HepG2 (cell line): ENCODE results near the gene GARIN3. TPM values are rescaled to one million over a fixed set of nuclear protein-coding genes. Genes with fewer than 3 reads are reported as not detected.

ENCODE experiments used
- DBP ChIP-seq: sonication (generic); formaldehyde crosslinking; IDR thresholded peaks from 2 replicates; pipeline ENCODE4 v1.4.0; 2020; ENCODE audit warnings: missing genetic modification reagents; ENCODE audit errors: not compliant biosample characterization
- ERF ChIP-seq: IDR thresholded peaks from 2 replicates; pipeline ENCODE4 v1.6.1; 2018; ENCODE audit warnings: missing biosample characterization, missing genetic modification reagents
- FOXM1 ChIP-seq: sonication (generic); formaldehyde crosslinking; IDR thresholded peaks from 2 replicates; pipeline ENCODE4 v1.5.0; 2020; ENCODE audit warnings: missing genetic modification reagents
- IKZF4 ChIP-seq: sonication (generic); formaldehyde crosslinking; IDR thresholded peaks from 2 replicates; pipeline ENCODE4 v1.5.1; 2020; ENCODE audit warnings: borderline replicate concordance, mild to moderate bottlenecking, low read depth, missing genetic modification reagents; ENCODE audit errors: not compliant biosample characterization
- MIER3 ChIP-seq: IDR thresholded peaks from 2 replicates; pipeline ENCODE4 v1.6.1; 2016; ENCODE audit warnings: missing compliant biosample characterization, borderline replicate concordance
- PBX2 ChIP-seq: IDR thresholded peaks from 2 replicates; pipeline ENCODE4 v1.6.1; 2016; ENCODE audit warnings: control low read depth
- RBAK ChIP-seq: sonication (generic); formaldehyde crosslinking; IDR thresholded peaks from 2 replicates; pipeline ENCODE4 v1.5.1; 2020; ENCODE audit warnings: mild to moderate bottlenecking, missing genetic modification reagents
- SAP130 ChIP-seq: IDR thresholded peaks from 2 replicates; pipeline ENCODE4 v1.6.1; 2016; ENCODE audit warnings: low read depth
- ZBTB43 ChIP-seq: sonication (generic); formaldehyde crosslinking; conservative IDR thresholded peaks from 2 replicates; pipeline ENCODE4 v1.4.0; 2020; ENCODE audit warnings: missing genetic modification reagents
- ZMAT3 ChIP-seq: sonication (generic); formaldehyde crosslinking; conservative IDR thresholded peaks from 2 replicates; pipeline ENCODE4 v1.7.0; 2021; ENCODE audit warnings: missing genetic modification reagents
- ZNF18 ChIP-seq: sonication (generic); formaldehyde crosslinking; IDR thresholded peaks from 2 replicates; pipeline ENCODE4 v1.8.0; 2022; ENCODE audit warnings: mild to moderate bottlenecking, missing genetic modification reagents; ENCODE audit not compliant: insufficient replicate concordance
- ZNF282 ChIP-seq: fragments of 450-650 bp; IDR thresholded peaks from 2 replicates; pipeline ENCODE4 v1.6.1; 2018; ENCODE audit not compliant: partially characterized antibody
- ZSCAN12 ChIP-seq: sonication (generic); formaldehyde crosslinking; IDR thresholded peaks from 2 replicates; pipeline ENCODE4 v1.9.0; 2021; ENCODE audit warnings: mild to moderate bottlenecking, missing genetic modification reagents
- polyA plus RNA-seq, 8 experiments: library from polyadenylated mRNA; depleted of rRNA in 3 of 8; stranded (reverse) in 7 of 8; unstranded in 1 of 8; fragments of >200 nt; fragmentation: Illumina TruSeq in 4 of 8; extraction: Trizol in 4 of 8; gene quantifications; 2 replicates each; pipeline versions ENCODE4 v1.2.1 to v1.2.3, GENCODE V29; 2011 to 2016; ENCODE audit warnings: low read depth in 4 of 8, missing spikeins in 1 of 8, mixed read lengths in 1 of 8; ENCODE audit not compliant: insufficient read depth in 1 of 8
- total RNA-seq, 5 experiments: library from RNA; depleted of rRNA; stranded (reverse); fragments of >200 nt; fragmentation: Illumina TruSeq; extraction: Trizol; gene quantifications; 2 replicates each; pipeline ENCODE4 v1.2.3, GENCODE V29; 2016; ENCODE audit warnings: low read depth in 1 of 5
- TF ChIP-seq, protein P1 (sequence below): fragments of 450-650 bp; IDR thresholded peaks from 2 replicates; pipeline ENCODE4 v1.6.1; 2017; ENCODE audit warnings: mild to moderate bottlenecking
- TF ChIP-seq, protein P2 (sequence below): sonication (generic); formaldehyde crosslinking; conservative IDR thresholded peaks from 2 replicates; pipeline ENCODE4 v1.4.0; 2020; ENCODE audit warnings: missing genetic modification reagents
- TF ChIP-seq, protein P3 (sequence below): sonication (generic); formaldehyde crosslinking; IDR thresholded peaks from 2 replicates; pipeline ENCODE4 v1.8.0; 2022; ENCODE audit warnings: mild to moderate bottlenecking, missing genetic modification reagents, moderate library complexity
- TF ChIP-seq, protein P4 (sequence below): sonication (generic); formaldehyde crosslinking; IDR thresholded peaks from 2 replicates; pipeline ENCODE4 v1.4.0; 2020; ENCODE audit warnings: missing genetic modification reagents, low read depth, mild to moderate bottlenecking, borderline replicate concordance

GARIN3 gene
- total and polyA plus RNA-seq, 2 of the 13 experiments (the other 11 are each of a cell fraction or from before 2014, with no cell fraction given), result not detected

- TF ChIP-seq, protein P1, sequence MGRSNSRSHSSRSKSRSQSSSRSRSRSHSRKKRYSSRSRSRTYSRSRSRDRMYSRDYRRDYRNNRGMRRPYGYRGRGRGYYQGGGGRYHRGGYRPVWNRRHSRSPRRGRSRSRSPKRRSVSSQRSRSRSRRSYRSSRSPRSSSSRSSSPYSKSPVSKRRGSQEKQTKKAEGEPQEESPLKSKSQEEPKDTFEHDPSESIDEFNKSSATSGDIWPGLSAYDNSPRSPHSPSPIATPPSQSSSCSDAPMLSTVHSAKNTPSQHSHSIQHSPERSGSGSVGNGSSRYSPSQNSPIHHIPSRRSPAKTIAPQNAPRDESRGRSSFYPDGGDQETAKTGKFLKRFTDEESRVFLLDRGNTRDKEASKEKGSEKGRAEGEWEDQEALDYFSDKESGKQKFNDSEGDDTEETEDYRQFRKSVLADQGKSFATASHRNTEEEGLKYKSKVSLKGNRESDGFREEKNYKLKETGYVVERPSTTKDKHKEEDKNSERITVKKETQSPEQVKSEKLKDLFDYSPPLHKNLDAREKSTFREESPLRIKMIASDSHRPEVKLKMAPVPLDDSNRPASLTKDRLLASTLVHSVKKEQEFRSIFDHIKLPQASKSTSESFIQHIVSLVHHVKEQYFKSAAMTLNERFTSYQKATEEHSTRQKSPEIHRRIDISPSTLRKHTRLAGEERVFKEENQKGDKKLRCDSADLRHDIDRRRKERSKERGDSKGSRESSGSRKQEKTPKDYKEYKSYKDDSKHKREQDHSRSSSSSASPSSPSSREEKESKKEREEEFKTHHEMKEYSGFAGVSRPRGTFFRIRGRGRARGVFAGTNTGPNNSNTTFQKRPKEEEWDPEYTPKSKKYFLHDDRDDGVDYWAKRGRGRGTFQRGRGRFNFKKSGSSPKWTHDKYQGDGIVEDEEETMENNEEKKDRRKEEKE, result no peak
- TF ChIP-seq IKZF4 (CRISPR knock-in tag), result no peak
- TF ChIP-seq MIER3, result no peak
- TF ChIP-seq, protein P2, sequence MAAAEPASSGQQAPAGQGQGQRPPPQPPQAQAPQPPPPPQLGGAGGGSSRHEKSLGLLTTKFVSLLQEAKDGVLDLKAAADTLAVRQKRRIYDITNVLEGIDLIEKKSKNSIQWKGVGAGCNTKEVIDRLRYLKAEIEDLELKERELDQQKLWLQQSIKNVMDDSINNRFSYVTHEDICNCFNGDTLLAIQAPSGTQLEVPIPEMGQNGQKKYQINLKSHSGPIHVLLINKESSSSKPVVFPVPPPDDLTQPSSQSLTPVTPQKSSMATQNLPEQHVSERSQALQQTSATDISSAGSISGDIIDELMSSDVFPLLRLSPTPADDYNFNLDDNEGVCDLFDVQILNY, result no peak
- TF ChIP-seq SAP130 (CRISPR knock-in tag), result peak; percentile 73; the same call in 1 of the 2 replicates
- no peak for TF ChIP-seq ZBTB43
- no peak for TF ChIP-seq ZNF282
- 0 out of 2 replicates have a peak, but pooled peaks have one; percentile 17 for TF ChIP-seq RBAK (CRISPR knock-in tag)
- no peak for TF ChIP-seq ZMAT3 (CRISPR knock-in tag)
- TF ChIP-seq ZNF18, result no peak
- TF ChIP-seq PBX2 (CRISPR knock-in tag), result peak; percentile 95
- TF ChIP-seq DBP (CRISPR knock-in tag), result no peak
- 0 out of 2 replicates have a peak, but pooled peaks have one; percentile 30 for TF ChIP-seq ERF (CRISPR knock-in tag)
- no peak for TF ChIP-seq FOXM1 (CRISPR knock-in tag)
- TF ChIP-seq ZSCAN12 (CRISPR knock-in tag), result no peak
- TF ChIP-seq, protein P3, sequence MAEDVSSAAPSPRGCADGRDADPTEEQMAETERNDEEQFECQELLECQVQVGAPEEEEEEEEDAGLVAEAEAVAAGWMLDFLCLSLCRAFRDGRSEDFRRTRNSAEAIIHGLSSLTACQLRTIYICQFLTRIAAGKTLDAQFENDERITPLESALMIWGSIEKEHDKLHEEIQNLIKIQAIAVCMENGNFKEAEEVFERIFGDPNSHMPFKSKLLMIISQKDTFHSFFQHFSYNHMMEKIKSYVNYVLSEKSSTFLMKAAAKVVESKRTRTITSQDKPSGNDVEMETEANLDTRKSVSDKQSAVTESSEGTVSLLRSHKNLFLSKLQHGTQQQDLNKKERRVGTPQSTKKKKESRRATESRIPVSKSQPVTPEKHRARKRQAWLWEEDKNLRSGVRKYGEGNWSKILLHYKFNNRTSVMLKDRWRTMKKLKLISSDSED, result no peak
- TF ChIP-seq, protein P4, sequence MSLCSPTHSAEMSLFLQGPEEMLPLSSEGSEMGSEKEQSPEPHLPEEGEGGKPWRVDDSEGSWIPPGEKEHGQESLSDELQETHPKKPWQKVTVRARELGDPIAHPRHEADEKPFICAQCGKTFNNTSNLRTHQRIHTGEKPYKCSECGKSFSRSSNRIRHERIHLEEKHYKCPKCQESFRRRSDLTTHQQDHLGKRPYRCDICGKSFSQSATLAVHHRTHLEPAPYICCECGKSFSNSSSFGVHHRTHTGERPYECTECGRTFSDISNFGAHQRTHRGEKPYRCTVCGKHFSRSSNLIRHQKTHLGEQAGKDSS (CRISPR knock-in tag), result 0 out of 2 replicates have a peak, but pooled peaks have one; percentile 65
Measured at GRCh38 chr5:157142317-157143126, 23.5 kb downstream of the GARIN3 start, which contains the start of gene MED7 (continued).
